A673 (cell line): ENCODE data around the gene TMEM59L.

Experiments used
- EZH2 ChIP-seq: fragments of 200-600 bp; sonication (generic); IDR thresholded peaks from 2 replicates; pipeline ENCODE4 v1.6.1; 2017; ENCODE audit warnings: borderline replicate concordance, low read depth, mild to moderate bottlenecking, mixed read lengths, antibody characterized with exemption, low read length; ENCODE audit not compliant: poor library complexity, severe bottlenecking
- TF ChIP-seq, protein P1 (sequence below): fragments of 300-800, 200-600 bp; sonication (generic); conservative IDR thresholded peaks from 2 replicates; pipeline ENCODE4 v1.5.1; 2017; ENCODE audit warnings: low read depth, mild to moderate bottlenecking, antibody characterized with exemption, low read length, moderate library complexity, mixed read lengths

DNA sequence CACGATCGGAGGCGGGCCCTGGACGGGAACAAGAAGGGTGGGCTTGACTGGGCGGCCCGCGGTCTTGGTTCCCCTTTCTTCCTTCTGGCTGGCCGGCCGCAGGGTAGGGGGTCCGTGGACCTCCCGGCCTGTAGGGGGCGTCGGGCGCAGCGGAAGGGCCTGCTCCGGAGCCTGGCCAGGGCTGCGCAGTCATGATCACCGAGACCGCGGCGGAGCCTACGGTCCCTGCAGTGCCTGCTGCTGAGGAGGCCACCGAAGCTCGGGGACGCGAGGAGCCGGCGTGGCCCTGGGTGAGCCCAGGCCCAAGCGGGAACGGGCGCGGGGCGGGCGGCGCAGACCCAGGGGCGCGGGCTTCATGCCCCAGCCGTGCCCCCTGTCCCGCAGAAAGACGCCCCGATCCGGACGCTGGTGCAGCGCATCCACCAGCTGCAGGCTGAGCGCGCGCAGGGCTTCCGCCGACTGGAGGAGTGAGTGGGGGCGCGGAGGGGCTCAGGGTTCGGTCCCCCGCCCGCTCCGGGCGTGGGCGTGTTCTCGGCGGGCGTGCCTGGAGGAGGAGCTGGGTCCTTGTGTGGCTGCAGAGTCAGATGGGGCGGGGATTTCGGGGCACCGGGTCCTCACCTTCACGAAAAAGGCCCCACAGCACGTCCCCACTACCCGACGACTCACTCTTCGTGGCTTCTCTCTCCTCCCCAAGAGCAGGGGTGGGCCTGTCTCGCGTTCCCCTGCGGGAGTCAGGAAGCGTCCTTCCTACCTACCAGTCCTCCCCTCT, 23.9 kb upstream of the TMEM59L start, which contains the start of gene REX1BD:
- TF ChIP-seq, protein P1, sequence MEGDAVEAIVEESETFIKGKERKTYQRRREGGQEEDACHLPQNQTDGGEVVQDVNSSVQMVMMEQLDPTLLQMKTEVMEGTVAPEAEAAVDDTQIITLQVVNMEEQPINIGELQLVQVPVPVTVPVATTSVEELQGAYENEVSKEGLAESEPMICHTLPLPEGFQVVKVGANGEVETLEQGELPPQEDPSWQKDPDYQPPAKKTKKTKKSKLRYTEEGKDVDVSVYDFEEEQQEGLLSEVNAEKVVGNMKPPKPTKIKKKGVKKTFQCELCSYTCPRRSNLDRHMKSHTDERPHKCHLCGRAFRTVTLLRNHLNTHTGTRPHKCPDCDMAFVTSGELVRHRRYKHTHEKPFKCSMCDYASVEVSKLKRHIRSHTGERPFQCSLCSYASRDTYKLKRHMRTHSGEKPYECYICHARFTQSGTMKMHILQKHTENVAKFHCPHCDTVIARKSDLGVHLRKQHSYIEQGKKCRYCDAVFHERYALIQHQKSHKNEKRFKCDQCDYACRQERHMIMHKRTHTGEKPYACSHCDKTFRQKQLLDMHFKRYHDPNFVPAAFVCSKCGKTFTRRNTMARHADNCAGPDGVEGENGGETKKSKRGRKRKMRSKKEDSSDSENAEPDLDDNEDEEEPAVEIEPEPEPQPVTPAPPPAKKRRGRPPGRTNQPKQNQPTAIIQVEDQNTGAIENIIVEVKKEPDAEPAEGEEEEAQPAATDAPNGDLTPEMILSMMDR = peak; percentile 94
- TF ChIP-seq EZH2 = no peak
